ENCODE results near the gene EXOG. TPM values are rescaled to one million over a fixed set of nuclear protein-coding genes. Genes with fewer than 3 reads are reported as not detected.

EXOG gene
- total and polyA plus RNA-seq, 4 donors: 3.1 to 16.5 (median 11.1) TPM

DNA sequence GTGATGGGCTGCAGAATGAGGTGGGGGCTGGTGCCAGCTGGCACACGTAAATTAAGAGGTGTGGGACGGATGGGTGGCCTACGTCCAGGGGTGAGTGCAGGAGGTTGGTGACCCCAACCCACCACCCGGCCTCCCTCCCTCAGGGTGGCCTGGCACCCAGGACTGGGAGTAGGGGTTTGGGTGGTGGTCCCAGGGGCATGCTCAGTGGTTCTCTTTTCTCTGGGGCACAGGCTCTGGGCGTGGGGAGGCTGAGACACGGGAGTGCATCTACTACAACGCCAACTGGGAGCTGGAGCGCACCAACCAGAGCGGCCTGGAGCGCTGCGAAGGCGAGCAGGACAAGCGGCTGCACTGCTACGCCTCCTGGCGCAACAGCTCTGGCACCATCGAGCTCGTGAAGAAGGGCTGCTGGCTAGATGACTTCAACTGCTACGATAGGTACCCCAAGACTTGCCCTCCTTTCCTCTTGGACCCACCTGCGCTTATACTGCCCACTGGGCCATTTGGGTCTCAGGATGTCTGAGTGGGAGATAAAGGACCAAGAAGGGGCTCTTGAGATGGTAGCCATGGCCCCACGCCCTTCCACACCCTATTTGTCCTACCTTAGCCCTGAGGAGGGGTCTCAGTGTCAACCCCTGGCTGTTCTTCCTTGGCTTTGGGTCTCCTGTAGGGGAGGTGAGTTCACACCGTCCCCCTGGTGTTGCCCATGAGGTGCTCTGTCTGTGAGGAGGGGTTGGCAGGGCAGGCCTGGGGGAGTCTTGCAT is 18.9 kb upstream of the EXOG start:
- H3K9ac ChIP-seq (ENCODE audit: insufficient read depth in 1 of 2, low read length in 2 of 2): no peak overlapping the region
- no peaks in the 10 kb centered on the region for H3K9me3 ChIP-seq (ENCODE audit: control insufficient read depth in 4 of 4, insufficient read depth in 3 of 4, low read length in 3 of 4)
- TF ChIP-seq, protein P1, sequence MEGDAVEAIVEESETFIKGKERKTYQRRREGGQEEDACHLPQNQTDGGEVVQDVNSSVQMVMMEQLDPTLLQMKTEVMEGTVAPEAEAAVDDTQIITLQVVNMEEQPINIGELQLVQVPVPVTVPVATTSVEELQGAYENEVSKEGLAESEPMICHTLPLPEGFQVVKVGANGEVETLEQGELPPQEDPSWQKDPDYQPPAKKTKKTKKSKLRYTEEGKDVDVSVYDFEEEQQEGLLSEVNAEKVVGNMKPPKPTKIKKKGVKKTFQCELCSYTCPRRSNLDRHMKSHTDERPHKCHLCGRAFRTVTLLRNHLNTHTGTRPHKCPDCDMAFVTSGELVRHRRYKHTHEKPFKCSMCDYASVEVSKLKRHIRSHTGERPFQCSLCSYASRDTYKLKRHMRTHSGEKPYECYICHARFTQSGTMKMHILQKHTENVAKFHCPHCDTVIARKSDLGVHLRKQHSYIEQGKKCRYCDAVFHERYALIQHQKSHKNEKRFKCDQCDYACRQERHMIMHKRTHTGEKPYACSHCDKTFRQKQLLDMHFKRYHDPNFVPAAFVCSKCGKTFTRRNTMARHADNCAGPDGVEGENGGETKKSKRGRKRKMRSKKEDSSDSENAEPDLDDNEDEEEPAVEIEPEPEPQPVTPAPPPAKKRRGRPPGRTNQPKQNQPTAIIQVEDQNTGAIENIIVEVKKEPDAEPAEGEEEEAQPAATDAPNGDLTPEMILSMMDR (IDR thresholded peaks at IDR 0.05; ENCODE audit: control extremely low read depth, extremely low read depth): no peak
- ATAC-seq (ENCODE audit: insufficient read depth, low FRiP score) (no peak), DNase-seq (no peak)
- no peaks in the 10 kb centered on the region for H3K27me3 ChIP-seq (ENCODE audit: control insufficient read depth in 3 of 3, insufficient read depth in 3 of 3, low read length in 2 of 3)
- peaks cover 0 to 10% (median 6%) of the 10 kb centered on the region in 5 donors for H3K4me1 ChIP-seq (ENCODE audit: control insufficient read depth in 5 of 5, insufficient read depth in 5 of 5, low read length in 5 of 5)
- H3K27ac ChIP-seq (ENCODE audit: low read depth in 1 of 2, low read length in 1 of 2): no peak overlapping the region
- no peak overlapping the region for H3K4me3 ChIP-seq
- 92 to 94% methylated on average over 21 of the region's 21 CpGs for WGBS, 2 donors
- peaks cover 5 to 20% (median 17%) of the 10 kb centered on the region in 4 donors for H3K36me3 ChIP-seq (ENCODE audit: control insufficient read depth in 4 of 4, insufficient read depth in 4 of 4, low read length in 4 of 4)

DNA sequence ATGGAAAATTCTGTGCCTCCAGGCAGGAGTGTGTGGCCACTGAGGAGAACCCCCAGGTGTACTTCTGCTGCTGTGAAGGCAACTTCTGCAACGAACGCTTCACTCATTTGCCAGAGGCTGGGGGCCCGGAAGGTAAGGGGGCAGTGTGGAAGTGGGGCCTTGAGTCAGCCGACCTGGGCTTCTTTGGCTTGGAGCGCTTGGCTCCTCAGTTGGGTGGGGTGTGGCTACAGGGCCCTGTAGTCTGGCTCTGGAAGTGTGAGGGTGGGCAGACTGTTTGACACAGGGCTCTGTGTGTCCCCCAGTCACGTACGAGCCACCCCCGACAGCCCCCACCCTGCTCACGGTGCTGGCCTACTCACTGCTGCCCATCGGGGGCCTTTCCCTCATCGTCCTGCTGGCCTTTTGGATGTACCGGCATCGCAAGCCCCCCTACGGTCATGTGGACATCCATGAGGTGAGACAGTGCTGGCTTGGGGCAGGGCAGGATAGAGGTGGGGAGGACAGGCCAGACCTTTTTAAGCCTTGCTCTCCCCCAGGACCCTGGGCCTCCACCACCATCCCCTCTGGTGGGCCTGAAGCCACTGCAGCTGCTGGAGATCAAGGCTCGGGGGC is 18.2 kb upstream of the EXOG start:
- Histone ChIP-seq H3K27me3 (ENCODE audit: control insufficient read depth in 3 of 3, insufficient read depth in 3 of 3, low read length in 2 of 3) (no peaks in the 10 kb centered on the region), H3K4me1 (ENCODE audit: control insufficient read depth in 5 of 5, insufficient read depth in 5 of 5, low read length in 5 of 5) (peaks cover 0 to 7% (median 4%) of the 10 kb centered on the region in 5 donors), H3K27ac (ENCODE audit: low read depth in 1 of 2, low read length in 1 of 2) (no peak overlapping the region), H3K9me3 (ENCODE audit: control insufficient read depth in 4 of 4, insufficient read depth in 3 of 4, low read length in 3 of 4) (no peaks in the 10 kb centered on the region), H3K4me3 (no peak overlapping the region), H3K9ac (ENCODE audit: insufficient read depth in 1 of 2, low read length in 2 of 2) (no peak overlapping the region), H3K36me3 (ENCODE audit: control insufficient read depth in 4 of 4, insufficient read depth in 4 of 4, low read length in 4 of 4) (peaks cover 5 to 22% (median 19%) of the 10 kb centered on the region in 4 donors)
- ATAC-seq (ENCODE audit: insufficient read depth, low FRiP score) (no peak), DNase-seq (no peak)
- TF ChIP-seq, protein P1 (IDR thresholded peaks at IDR 0.05; ENCODE audit: control extremely low read depth, extremely low read depth): no peak
- WGBS, 2 donors: 94 to 95% methylated on average over 15 of the region's 15 CpGs

DNA sequence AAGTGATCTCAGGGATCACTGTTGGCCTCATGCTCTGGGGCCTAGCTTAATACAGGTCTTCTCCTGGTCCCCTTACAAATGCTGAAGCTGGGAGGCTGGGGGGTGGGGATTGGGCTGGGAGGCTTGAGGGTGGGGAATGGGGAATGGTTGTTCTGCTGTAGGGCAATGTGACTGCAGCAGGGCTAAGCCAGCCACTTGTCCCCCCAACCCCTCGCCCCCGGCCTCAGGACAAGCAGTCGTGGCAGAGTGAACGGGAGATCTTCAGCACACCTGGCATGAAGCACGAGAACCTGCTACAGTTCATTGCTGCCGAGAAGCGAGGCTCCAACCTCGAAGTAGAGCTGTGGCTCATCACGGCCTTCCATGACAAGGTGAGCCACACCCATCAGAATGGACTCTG is 17.2 kb upstream of the EXOG start:
- Histone ChIP-seq H3K4me3 (no peak overlapping the region), H3K9ac (ENCODE audit: insufficient read depth in 1 of 2, low read length in 2 of 2) (no peak overlapping the region), H3K27ac (ENCODE audit: low read depth in 1 of 2, low read length in 1 of 2) (no peak overlapping the region), H3K27me3 (ENCODE audit: control insufficient read depth in 3 of 3, insufficient read depth in 3 of 3, low read length in 2 of 3) (no peaks in the 10 kb centered on the region), H3K36me3 (ENCODE audit: control insufficient read depth in 4 of 4, insufficient read depth in 4 of 4, low read length in 4 of 4) (peaks cover 11 to 24% (median 24%) of the 10 kb centered on the region in 4 donors), H3K4me1 (ENCODE audit: control insufficient read depth in 5 of 5, insufficient read depth in 5 of 5, low read length in 5 of 5) (no peaks in the 10 kb centered on the region), H3K9me3 (ENCODE audit: control insufficient read depth in 4 of 4, insufficient read depth in 3 of 4, low read length in 3 of 4) (no peaks in the 10 kb centered on the region)
- 92 to 96% methylated on average over 9 of the region's 9 CpGs for whole genome bisulfite sequencing, 2 donors
- ATAC-seq (ENCODE audit: insufficient read depth, low FRiP score): no peak
- DNase-seq: no peak
- TF ChIP-seq, protein P1 (IDR thresholded peaks at IDR 0.05; ENCODE audit: control extremely low read depth, extremely low read depth): no peak

Measured in lung (tissue), 12 donors.